ENCODE data around the gene DCPS.

GRCh38 chr11:126290887-126291286 is 13.0 kb upstream of the DCPS start:
- no peak for TF ChIP-seq CTCF (IDR thresholded peaks at IDR 0.05)
- no peak for TF ChIP-seq POLR2A (IDR thresholded peaks at IDR 0.05)
